HCT116 (cell line): ENCODE data around the gene RAD51AP1. TPM values are rescaled to one million over a fixed set of nuclear protein-coding genes. Genes with fewer than 3 reads are reported as not detected.

Experiments used
- ATAC-seq: fragments of 200-7000 bp; cut with Tn5 transposase; 2 replicates; pipeline ENCODE4 v1.9.1; 2020; ENCODE audit warnings: mild to moderate bottlenecking, moderate library complexity
- BruUV-seq: library from RNA; stranded (reverse); fragments of 400-500 nt; replicated peaks from 2 replicates; lab custom pipeline; 2021; lab: Mats Ljungman, UMichigan
- CTCF ChIA-PET: fragments of 300-600 bp; sonication (Branson Sonifier 250); formaldehyde crosslinking; loops from one replicate; lab custom pipeline; 2021; ENCODE audit warnings: antibody characterized with exemption; lab: Charles Lee
- POLR2A ChIA-PET: fragments of 300-600, 350-600 bp; sonication (Branson Sonifier 250); formaldehyde crosslinking; loops from one replicate; lab custom pipeline; 2021; ENCODE audit warnings: antibody characterized with exemption; lab: Charles Lee
- RAD21 ChIA-PET, 2 experiments: fragments of 300-600 bp; sonication (Branson Sonifier 250); formaldehyde crosslinking; loops; one replicate each; lab custom pipeline; 2023; ENCODE audit warnings: low total read pairs in 2 of 2; ENCODE audit not compliant: uncharacterized antibody in 2 of 2, unreplicated experiment in 2 of 2, low non-redundant PET in 1 of 2; lab: Charles Lee
- DNase-seq: peaks from one replicate; pipeline ENCODE4 v3.0.0-alpha.2; 2010; ENCODE audit warnings: low read depth, low spot score
- H2AFZ ChIP-seq: fragments of 200-600 bp; shearing (Covaris generic), sonication (generic); 2 replicates; pipeline ENCODE4 v1.6.1; 2017; ENCODE audit warnings: low read depth, mixed run types, mixed read lengths, antibody characterized with exemption, low read length; ENCODE audit not compliant: poor library complexity, severe bottlenecking
- H3K27ac ChIP-seq: 2 replicates; pipeline ENCODE4 v1.5.1; 2012; ENCODE audit warnings: low read depth, low read length
- H3K27me3 ChIP-seq: fragments of 200-600 bp; sonication (generic); 2 replicates; pipeline ENCODE4 v1.6.1; 2016; ENCODE audit warnings: mixed run types, low read length, mixed read lengths; ENCODE audit not compliant: insufficient read depth
- H3K36me3 ChIP-seq, 2 experiments: fragments of 200-500 bp in 1 of 2; fragments of 200-600 bp in 1 of 2; sonication (Bioruptor generic) in 1 of 2; sonication (generic) in 1 of 2; 2 replicates each; pipeline versions ENCODE4 v1.5.1 to v1.6.1; 2014 to 2016; ENCODE audit warnings: low read length in 2 of 2, inconsistent platforms in 1 of 2, mixed read lengths in 1 of 2, mixed run types in 1 of 2; ENCODE audit not compliant: insufficient read depth in 2 of 2, control insufficient read depth in 1 of 2
- H3K4me1 ChIP-seq, 2 experiments: fragments of 200-600 bp in 1 of 2; sonication (generic) in 1 of 2; 2 replicates each; pipeline versions ENCODE4 v1.5.1 to v1.6.1; 2012 to 2017; ENCODE audit warnings: low read length in 2 of 2, inconsistent platforms in 1 of 2, mild to moderate bottlenecking in 1 of 2, mixed read lengths in 1 of 2, mixed run types in 1 of 2, moderate library complexity in 1 of 2; ENCODE audit not compliant: insufficient read depth in 2 of 2, control insufficient read depth in 1 of 2
- H3K4me2 ChIP-seq: fragments of 200-600 bp; sonication (generic); 2 replicates; pipeline ENCODE4 v1.6.1; 2017; ENCODE audit warnings: mixed run types, low read length, mixed read lengths
- H3K4me3 ChIP-seq, 2 experiments: fragments of 200-600 bp in 1 of 2; sonication (generic) in 1 of 2; replicated peaks in 1 of 2; 2 replicates each; pipeline ENCODE4 v1.5.1; 2011 to 2016; ENCODE audit warnings: low read length in 2 of 2, control low read depth in 1 of 2, low read depth in 1 of 2, mild to moderate bottlenecking in 1 of 2, mixed read lengths in 1 of 2, mixed run types in 1 of 2
- H3K79me2 ChIP-seq: fragments of 200-600 bp; sonication (generic); 2 replicates; pipeline ENCODE4 v1.6.1; 2017; ENCODE audit warnings: mild to moderate bottlenecking, mixed run types, low read length, moderate library complexity, mixed read lengths; ENCODE audit not compliant: insufficient read depth
- H3K9ac ChIP-seq: fragments of 200-600 bp; sonication (generic); 2 replicates; pipeline ENCODE4 v1.6.1; 2016; ENCODE audit warnings: low read length, mixed read lengths
- H3K9me2 ChIP-seq: fragments of 200-600 bp; sonication (generic), shearing (Covaris generic); 2 replicates; pipeline ENCODE4 v1.6.1; 2017; ENCODE audit warnings: mixed run types, mild to moderate bottlenecking, moderate library complexity; ENCODE audit not compliant: insufficient read depth
- H3K9me3 ChIP-seq, 2 experiments: fragments of 200-500 bp in 1 of 2; fragments of 200-600 bp in 1 of 2; sonication (Bioruptor generic) in 1 of 2; sonication (generic) in 1 of 2; 2 replicates each; pipeline ENCODE4 v1.6.1; 2014 to 2017; ENCODE audit warnings: low read length in 2 of 2, mixed read lengths in 2 of 2, inconsistent platforms in 1 of 2, low read depth in 1 of 2, mild to moderate bottlenecking in 1 of 2, mixed run types in 1 of 2, moderate library complexity in 1 of 2; ENCODE audit not compliant: control insufficient read depth in 1 of 2, insufficient read depth in 1 of 2
- H4K20me1 ChIP-seq: fragments of 200-600 bp; sonication (generic), shearing (Covaris generic); 2 replicates; pipeline ENCODE4 v1.6.1; 2017; ENCODE audit warnings: mixed run types, mild to moderate bottlenecking, moderate library complexity; ENCODE audit not compliant: insufficient read depth
- CEBPB ChIP-seq: IDR thresholded peaks from 2 replicates; pipeline ENCODE4 v1.6.1; 2012; ENCODE audit warnings: low read depth
- EGR1 ChIP-seq: IDR thresholded peaks from 2 replicates; pipeline ENCODE4 v1.6.1; 2012; ENCODE audit warnings: low read depth
- ELF1 ChIP-seq: IDR thresholded peaks from 2 replicates; pipeline ENCODE4 v1.6.1; 2012; ENCODE audit warnings: low read depth, borderline replicate concordance
- EZH2phosphoT487 ChIP-seq: fragments of 200-600 bp; IDR thresholded peaks from 2 replicates; pipeline ENCODE4 v1.6.1; 2018; ENCODE audit warnings: antibody characterized with exemption, borderline replicate concordance
- FOSL1 ChIP-seq: IDR thresholded peaks from 2 replicates; pipeline ENCODE4 v1.6.1; 2012; ENCODE audit warnings: low read depth
- JUND ChIP-seq: IDR thresholded peaks from 2 replicates; pipeline ENCODE4 v1.6.1; 2012
- POLR2A ChIP-seq: IDR thresholded peaks from 2 replicates; pipeline ENCODE4 v1.7.0; 2011; ENCODE audit warnings: borderline replicate concordance; ENCODE audit not compliant: insufficient read depth, insufficient read length; ENCODE audit errors: extremely low read depth
- POLR2AphosphoS5 ChIP-seq: IDR thresholded peaks from 2 replicates; pipeline ENCODE4 v1.6.1; 2011; ENCODE audit warnings: mild to moderate bottlenecking, low read depth, low read length, moderate library complexity
- RAD21 ChIP-seq: IDR thresholded peaks from 2 replicates; pipeline ENCODE4 v1.6.1; 2012; ENCODE audit warnings: low read depth, mild to moderate bottlenecking
- REST ChIP-seq: IDR thresholded peaks from 2 replicates; pipeline ENCODE4 v1.6.1; 2012; ENCODE audit warnings: low read depth
- SIN3A ChIP-seq: IDR thresholded peaks from 2 replicates; pipeline ENCODE4 v1.6.1; 2012; ENCODE audit warnings: low read depth
- SP1 ChIP-seq: IDR thresholded peaks from 2 replicates; pipeline ENCODE4 v1.6.1; 2012; ENCODE audit warnings: low read depth
- TCF7L2 ChIP-seq: IDR thresholded peaks from 2 replicates; pipeline ENCODE4 v1.7.0; 2011; ENCODE audit warnings: borderline replicate concordance, inconsistent platforms; ENCODE audit not compliant: insufficient read depth, insufficient read length; ENCODE audit errors: extremely low read depth
- YY1 ChIP-seq: IDR thresholded peaks from 2 replicates; pipeline ENCODE4 v1.6.1; 2011; ENCODE audit warnings: low read length, low read depth, moderate library complexity, mild to moderate bottlenecking; ENCODE audit not compliant: insufficient replicate concordance; ENCODE audit errors: extremely low read depth
- ZFX ChIP-seq: fragments of 450-650 bp; IDR thresholded peaks from 2 replicates; pipeline ENCODE4 v1.6.1; 2017
- ZNF274 ChIP-seq: fragments of 200-500 bp; sonication (Bioruptor generic); IDR thresholded peaks from 2 replicates; pipeline ENCODE4 v1.6.1; 2014; ENCODE audit warnings: mild to moderate bottlenecking, low read depth, low read length, inconsistent platforms
- intact Hi-C: fragments of 100-400 bp; cut with micrococcal nuclease; formaldehyde crosslinking; loops from 2 replicates; pipeline ENCODE4 v1.10.0; 2022
- total RNA-seq: library from RNA; stranded (reverse); gene quantifications from one replicate; pipeline ENCODE4 v1.2.1, GENCODE V29; 2021; ENCODE audit not compliant: unreplicated experiment
- TF ChIP-seq, protein P1 (sequence below): IDR thresholded peaks from 2 replicates; pipeline ENCODE4 v1.6.1; 2012
- TF ChIP-seq, protein P2 (sequence below), 3 experiments: fragments of 200-600 bp in 1 of 3; sonication (generic) in 1 of 3; IDR thresholded peaks in 2 of 3; conservative IDR thresholded peaks in 1 of 3; 2 replicates each; pipeline ENCODE4 v1.5.1; 2012 to 2017; ENCODE audit warnings: low read depth in 2 of 3, low read length in 2 of 3, antibody characterized with exemption in 1 of 3, borderline replicate concordance in 1 of 3, control low read depth in 1 of 3, mild to moderate bottlenecking in 1 of 3, mixed read lengths in 1 of 3, mixed run types in 1 of 3, moderate library complexity in 1 of 3; ENCODE audit not compliant: insufficient read depth in 1 of 3
- TF ChIP-seq, protein P3 (sequence below): IDR thresholded peaks from 2 replicates; pipeline ENCODE4 v1.6.1; 2011; ENCODE audit warnings: mild to moderate bottlenecking, low read length, moderate library complexity; ENCODE audit not compliant: insufficient replicate concordance; ENCODE audit errors: extremely low read depth

The RAD51AP1 gene
- total RNA-seq, 1 experiment from 2014 or later: 28.2 TPM

GRCh38 chr12:4572680-4573079 is 34.0 kb downstream of the RAD51AP1 start:
- no peak for ATAC-seq
- RAD21 ChIA-PET: no interaction called here

More at GRCh38 chr12:4572680-4573079, 34.0 kb downstream of the RAD51AP1 start:
- Histone ChIP-seq H2AFZ (no peak overlapping the region), H3K27me3 (no peaks in the 10 kb centered on the region), H3K4me2 (no peak overlapping the region), H3K79me2 (no peaks in the 10 kb centered on the region), H3K27ac (no peak overlapping the region), H3K9ac (no peak overlapping the region), H3K4me3 (no peak overlapping the region), H3K9me3 (no peaks in the 10 kb centered on the region)
- no peak for TF ChIP-seq ELF1
- TF ChIP-seq YY1: no peak
- TF ChIP-seq SIN3A: no peak
- no peak for TF ChIP-seq FOSL1
- TF ChIP-seq EZH2phosphoT487: no peak
- TF ChIP-seq ZFX: no peak
- no peak for TF ChIP-seq TCF7L2
- TF ChIP-seq, protein P1, sequence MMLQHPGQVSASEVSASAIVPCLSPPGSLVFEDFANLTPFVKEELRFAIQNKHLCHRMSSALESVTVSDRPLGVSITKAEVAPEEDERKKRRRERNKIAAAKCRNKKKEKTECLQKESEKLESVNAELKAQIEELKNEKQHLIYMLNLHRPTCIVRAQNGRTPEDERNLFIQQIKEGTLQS: no peak
- TF ChIP-seq POLR2A: no peak
- TF ChIP-seq, protein P2, sequence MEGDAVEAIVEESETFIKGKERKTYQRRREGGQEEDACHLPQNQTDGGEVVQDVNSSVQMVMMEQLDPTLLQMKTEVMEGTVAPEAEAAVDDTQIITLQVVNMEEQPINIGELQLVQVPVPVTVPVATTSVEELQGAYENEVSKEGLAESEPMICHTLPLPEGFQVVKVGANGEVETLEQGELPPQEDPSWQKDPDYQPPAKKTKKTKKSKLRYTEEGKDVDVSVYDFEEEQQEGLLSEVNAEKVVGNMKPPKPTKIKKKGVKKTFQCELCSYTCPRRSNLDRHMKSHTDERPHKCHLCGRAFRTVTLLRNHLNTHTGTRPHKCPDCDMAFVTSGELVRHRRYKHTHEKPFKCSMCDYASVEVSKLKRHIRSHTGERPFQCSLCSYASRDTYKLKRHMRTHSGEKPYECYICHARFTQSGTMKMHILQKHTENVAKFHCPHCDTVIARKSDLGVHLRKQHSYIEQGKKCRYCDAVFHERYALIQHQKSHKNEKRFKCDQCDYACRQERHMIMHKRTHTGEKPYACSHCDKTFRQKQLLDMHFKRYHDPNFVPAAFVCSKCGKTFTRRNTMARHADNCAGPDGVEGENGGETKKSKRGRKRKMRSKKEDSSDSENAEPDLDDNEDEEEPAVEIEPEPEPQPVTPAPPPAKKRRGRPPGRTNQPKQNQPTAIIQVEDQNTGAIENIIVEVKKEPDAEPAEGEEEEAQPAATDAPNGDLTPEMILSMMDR (IDR thresholded peaks at IDR 0.05 in 2 of 3, conservative IDR thresholded peaks at IDR 0.05 in 1 of 3; ENCODE audit: borderline replicate concordance in 1 of 3, insufficient read depth in 1 of 3, low read depth in 2 of 3, low read length in 2 of 3): no peak
- no peak for TF ChIP-seq CEBPB
- TF ChIP-seq RAD21: no peak
- TF ChIP-seq POLR2AphosphoS5: no peak
- TF ChIP-seq, protein P3, sequence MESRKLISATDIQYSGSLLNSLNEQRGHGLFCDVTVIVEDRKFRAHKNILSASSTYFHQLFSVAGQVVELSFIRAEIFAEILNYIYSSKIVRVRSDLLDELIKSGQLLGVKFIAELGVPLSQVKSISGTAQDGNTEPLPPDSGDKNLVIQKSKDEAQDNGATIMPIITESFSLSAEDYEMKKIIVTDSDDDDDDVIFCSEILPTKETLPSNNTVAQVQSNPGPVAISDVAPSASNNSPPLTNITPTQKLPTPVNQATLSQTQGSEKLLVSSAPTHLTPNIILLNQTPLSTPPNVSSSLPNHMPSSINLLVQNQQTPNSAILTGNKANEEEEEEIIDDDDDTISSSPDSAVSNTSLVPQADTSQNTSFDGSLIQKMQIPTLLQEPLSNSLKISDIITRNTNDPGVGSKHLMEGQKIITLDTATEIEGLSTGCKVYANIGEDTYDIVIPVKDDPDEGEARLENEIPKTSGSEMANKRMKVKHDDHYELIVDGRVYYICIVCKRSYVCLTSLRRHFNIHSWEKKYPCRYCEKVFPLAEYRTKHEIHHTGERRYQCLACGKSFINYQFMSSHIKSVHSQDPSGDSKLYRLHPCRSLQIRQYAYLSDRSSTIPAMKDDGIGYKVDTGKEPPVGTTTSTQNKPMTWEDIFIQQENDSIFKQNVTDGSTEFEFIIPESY: no peak
- no peak for TF ChIP-seq JUND
- TF ChIP-seq ZNF274: no peak
- no peak for TF ChIP-seq REST
- TF ChIP-seq SP1: no peak
- no peak for TF ChIP-seq EGR1
- TF ChIP-seq, all 23 proteins: peak for 0
- CTCF ChIA-PET: no interaction called here
- Histone ChIP-seq H3K4me1 (no peaks in the 10 kb centered on the region), H3K36me3 (no peaks in the 10 kb centered on the region), H4K20me1 (no peaks in the 10 kb centered on the region), H3K9me2 (no peaks in the 10 kb centered on the region)
- DNase-seq: no peak
- intact Hi-C loops: no loop called here
- no TSS peak for BruUV-seq
- POLR2A ChIA-PET: no interaction called here
